ENCODE measurements around the gene SNX8.

The SNX8 gene

GRCh38 chr7:2205036-2205780 is 109.0 kb downstream of the SNX8 start:
- DNase-seq (ENCODE audit: low read depth in 2 of 2): no peak

GRCh38 chr7:2204446-2204845 is 109.8 kb downstream of the SNX8 start:
- no peak for DNase-seq (ENCODE audit: low read depth in 2 of 2)

GRCh38 chr7:2203766-2204300 is 110.4 kb downstream of the SNX8 start:
- no peak for DNase-seq (ENCODE audit: low read depth in 2 of 2)

GRCh38 chr7:2202901-2203765 is 111.1 kb downstream of the SNX8 start:
- DNase-seq (ENCODE audit: low read depth in 2 of 2): no peak

- DNase-seq (ENCODE audit: low read depth in 2 of 2): no peak
Measured at GRCh38 chr7:2202361-2202761, 111.9 kb downstream of the SNX8 start.
